NCI-H2196 treated with DMSO at 0.1 percent for 48 hours (cell line): ENCODE measurements around the gene RBM4.
A peak's percentile ranks its signal among the peaks of the same experiment; 100 is the strongest.

Experiments
- DNase-seq: peaks from one replicate; lab custom pipeline; 2025; ENCODE audit not compliant: unreplicated experiment; lab: John Stamatoyannopoulos, UW

The RBM4 gene

DNA sequence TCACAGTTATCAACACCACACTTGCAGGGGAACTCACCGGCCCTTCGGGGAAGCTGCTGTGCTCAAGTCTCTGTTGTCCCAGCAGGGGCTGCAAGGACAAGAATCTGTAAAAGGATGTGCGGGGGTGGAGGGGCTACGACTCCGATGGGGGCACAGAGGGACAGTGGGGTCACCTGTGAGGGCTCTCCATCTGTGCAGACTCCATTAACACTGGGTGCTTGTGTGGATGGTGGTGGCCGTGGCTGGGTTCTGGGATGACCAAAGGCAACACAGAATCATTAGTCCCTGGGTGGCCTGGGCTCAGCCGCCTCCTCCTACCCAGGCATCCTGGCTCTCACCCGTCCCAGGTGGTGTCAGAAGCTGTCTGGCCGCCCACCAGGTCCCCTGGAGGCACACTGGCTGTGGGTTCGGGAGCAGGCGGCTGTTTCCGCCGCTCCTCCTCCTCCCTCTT, 49.4 kb downstream of the RBM4 start:
- no peak for DNase-seq

DNA sequence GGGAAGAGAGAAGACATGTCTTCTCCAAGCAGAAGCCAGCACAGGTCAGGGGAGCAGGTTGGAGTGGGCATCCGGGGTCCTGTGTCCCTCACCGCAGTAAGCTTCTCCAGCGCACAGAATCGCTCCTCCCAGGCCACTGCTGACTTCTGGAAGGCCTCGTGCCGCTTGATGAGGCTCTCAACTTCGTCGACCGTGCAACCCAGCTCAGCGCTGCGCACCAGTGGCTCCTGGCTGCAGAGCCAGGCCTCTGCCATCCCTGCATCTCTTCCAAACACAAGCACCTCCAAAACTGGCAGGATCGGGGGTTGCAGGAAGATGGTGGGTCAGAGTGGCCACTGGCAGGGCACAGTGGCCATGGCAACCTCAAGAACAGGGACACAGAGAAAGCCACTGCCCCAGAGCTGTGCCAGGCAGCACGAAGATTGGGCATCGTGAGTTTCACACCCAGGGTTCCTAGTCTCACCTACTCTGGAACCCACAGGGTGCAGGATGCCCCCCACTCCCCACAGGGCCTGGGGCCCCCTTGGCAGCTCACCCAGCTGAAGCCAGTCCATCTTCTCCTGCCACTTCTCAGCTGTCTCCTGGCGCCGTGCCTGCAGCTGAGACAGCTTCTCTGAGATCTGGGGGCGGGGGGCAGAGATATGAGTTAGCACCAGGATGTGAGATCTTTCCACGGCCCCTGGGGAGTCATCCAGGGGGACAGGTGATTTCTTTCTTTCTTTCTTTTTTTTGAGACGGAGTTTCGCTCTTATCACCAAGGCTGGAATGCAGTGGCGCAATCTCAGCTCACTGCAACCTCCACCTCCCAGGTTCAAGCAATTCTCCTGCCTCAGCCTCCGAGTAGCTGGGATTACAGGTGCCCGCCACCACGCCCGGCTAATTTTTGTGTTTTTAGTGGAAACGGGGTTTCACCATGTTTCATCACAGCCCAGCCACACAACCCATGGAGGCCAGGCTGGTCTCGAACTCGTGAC, 50.3 kb downstream of the RBM4 start:
- no peak for DNase-seq

DNA sequence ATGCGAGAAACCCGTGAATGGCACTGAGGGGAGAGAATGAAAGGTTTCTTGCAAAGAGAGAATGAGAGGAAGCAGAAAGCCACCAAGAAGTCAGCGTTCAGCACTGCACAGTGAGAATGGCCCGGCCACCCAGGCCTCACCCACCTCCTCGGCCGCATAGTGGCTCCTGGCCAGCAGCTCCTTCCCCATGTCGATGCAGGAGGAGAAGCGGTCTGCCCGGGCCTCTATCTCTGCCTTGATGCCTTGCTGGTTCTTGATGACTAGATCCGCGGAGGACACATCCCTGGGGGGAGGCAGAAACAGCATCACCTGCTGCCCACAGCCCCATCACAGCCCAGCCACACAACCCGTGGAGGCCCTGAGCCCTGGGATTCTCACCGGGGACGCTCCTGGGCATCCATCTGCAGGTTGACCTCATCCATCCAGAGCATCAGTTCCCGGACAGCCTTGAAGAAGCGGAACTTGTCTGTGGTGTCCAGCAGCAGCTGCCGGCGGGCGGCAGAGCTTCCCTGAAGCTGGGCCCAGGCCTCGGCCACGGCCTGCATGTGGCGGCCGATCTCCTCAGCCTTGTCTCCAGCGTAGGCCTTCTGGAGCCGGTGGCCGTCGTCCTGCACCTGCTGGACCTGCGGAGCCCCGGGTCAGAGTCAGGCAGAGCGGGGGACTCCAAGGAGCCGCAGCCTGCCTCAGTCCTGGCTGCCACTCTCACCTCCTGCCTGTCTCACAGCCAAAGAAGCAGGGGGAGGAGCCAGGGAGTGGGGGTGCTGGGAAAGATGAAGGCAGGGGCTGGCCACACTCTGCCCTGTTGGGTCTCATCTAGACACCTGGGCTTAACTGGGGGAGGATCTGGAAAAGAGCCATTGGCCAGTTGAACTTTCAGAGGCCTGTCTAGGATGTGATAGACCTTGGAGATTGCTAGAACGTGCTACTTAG, 51.4 kb downstream of the RBM4 start:
- DNase-seq: no peak

DNA sequence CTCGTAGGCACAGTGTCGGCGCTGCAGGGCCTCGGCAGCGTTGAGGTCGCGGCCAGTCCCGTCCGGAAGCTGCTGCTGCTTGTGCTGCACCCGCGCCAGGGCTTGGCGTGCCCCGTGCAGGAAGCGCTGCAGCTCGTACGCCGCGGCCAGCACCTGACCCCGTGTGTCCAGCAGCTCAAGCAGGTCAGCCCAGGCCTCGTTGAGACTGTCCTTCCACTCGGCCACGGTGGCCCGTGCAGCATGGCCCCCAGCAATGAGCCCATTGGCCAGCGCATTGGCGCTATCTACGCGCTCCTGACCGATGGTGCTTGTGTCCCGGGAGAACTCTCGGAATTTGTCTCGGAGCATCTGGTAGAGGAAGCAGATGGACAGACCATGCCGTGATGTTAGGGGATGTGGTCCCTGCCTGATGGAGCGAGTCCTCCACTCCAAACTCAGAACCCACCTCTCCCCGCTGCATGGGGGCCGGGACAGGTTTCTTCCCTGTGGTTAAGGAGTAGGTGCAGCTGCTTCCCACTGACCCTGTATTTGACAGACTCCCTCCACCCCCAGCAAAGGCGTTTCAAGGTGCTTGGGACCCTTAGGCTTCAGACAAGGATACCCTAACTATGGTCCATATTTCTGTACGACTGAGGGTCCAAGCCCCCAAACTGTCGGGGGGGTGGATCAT, 52.9 kb downstream of the RBM4 start:
- DNase-seq: no peak

DNA sequence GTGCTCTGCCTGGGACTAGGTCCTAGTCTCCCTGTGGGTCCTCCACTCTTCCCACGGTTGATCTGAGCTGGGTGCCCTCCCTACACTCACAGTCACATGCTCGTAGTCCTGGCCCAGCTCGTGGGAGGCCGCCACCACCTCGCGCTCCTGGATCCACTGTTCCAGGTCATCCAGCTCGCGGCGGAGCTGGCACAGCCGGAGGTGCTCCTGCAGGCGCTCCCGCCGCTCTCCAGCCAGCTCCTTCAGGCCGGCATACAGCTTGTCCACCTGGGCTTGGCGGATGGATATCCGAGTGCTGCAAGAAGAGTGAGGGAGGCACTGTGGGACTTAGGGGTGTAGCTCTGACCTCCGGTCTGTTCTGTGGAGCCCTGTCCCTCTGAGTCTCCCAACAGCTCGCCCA, 53.9 kb downstream of the RBM4 start:
- no peak for DNase-seq

DNA sequence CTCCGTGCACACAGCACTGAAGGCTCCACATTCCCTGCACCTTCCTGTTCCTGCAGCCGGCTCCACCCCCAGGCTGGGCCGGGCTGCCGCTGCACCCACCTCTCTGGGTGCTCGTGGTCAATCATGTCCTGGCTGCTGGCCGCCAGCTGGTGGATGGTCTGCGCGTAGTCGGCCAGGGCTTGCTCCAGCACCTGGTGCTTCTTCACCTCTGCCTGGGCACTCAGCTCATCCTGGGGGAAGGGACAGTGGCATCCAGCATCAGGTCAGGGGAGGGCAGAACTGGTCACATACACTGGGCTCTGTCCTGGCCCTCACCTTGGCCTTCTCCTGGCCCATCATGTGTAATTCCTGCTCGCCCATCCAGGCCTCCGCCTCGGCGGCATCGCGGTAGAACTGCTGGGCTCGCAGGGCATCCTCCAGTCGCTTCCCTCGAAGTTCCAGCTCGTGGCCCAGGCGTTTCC, 54.4 kb downstream of the RBM4 start:
- no peak for DNase-seq

DNA sequence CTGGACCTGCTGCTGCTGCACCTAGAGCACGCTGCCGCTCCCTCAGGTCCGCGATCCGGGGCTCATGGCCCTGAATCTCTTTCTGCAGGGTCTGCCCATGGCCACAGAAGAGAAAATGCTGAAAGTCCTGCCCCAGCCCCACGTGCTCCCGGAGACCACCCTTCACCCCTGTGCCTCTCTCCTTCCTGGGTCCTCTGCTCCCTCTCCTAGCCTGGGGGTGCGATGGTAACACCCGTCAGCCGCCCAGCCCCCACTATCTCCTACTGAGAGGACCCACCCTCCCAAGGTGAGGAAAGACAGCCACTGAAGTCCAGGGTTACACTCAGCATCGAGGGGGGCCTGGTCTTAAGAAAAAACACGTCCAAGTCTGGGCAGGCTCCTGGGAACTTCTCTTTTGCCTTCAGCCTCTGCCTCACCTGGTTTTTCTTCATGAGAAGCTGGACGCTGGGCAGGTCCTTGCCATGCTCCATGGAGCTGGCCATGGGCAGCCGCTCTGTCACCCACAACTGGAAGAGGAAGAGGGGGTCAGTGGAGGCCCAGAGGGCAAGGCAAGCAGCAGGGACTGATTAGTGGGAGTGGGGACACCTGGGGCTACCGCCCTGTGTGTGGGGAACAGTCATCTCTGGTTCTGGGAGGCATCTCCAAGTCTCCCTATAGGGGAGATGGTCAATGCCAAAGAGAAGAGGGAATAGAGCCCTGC, 55.0 kb downstream of the RBM4 start:
- DNase-seq: no peak

DNA sequence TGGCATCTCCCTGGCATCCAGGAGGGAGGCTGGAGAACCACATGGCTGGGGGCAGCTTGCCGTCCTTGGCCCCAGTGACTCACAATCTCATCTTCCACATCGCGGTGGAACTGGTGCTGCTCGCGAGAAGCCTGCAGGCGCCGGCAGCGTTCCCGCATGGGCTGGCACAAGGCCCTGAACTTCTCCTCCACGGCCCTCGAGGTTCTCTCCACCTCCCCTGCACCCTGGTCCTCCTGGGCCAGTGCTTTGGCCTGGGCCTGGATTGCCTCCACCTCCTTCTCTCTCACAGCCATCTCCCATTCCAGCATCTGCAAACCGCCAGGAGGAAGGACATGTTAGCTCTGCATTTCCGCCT, 55.5 kb downstream of the RBM4 start:
- DNase-seq: no peak

DNA sequence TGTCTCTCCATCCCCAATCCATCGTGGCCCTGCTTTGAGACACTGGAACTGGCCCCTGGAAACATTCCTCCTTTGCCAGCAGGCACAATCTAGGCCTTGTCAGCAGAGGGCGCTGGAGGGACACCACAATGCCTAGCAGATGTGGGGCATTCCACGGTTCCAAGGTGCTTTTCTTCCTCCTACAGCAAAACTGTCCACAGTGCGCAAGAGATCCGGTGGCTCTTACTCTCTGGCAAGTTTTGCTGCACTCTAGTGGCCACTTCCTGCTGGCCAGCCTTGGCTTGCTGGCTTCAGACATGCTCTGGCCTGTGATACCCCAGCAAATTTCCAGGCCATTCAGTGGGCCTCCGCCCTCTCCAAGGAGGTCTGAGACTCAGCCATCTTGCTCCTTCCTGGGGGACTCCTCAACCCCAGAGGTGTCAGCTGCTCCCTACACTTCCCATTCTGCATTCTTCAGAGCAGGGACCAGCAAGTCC, 56.3 kb downstream of the RBM4 start:
- DNase-seq: peak; percentile 94
